KG1 (cell line): Measurements from ENCODE around the gene PAFAH1B2.
"Not testable (repeated sequence)": the region's sequence is repeated elsewhere in the genome, so short reads cannot be mapped to it uniquely, and the experiment has no call there.

ENCODE experiments used
- DNase-seq: peaks from one replicate; lab custom pipeline; 2025; lab: John Stamatoyannopoulos, UW

PAFAH1B2 gene, protein sequence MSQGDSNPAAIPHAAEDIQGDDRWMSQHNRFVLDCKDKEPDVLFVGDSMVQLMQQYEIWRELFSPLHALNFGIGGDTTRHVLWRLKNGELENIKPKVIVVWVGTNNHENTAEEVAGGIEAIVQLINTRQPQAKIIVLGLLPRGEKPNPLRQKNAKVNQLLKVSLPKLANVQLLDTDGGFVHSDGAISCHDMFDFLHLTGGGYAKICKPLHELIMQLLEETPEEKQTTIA

DNA sequence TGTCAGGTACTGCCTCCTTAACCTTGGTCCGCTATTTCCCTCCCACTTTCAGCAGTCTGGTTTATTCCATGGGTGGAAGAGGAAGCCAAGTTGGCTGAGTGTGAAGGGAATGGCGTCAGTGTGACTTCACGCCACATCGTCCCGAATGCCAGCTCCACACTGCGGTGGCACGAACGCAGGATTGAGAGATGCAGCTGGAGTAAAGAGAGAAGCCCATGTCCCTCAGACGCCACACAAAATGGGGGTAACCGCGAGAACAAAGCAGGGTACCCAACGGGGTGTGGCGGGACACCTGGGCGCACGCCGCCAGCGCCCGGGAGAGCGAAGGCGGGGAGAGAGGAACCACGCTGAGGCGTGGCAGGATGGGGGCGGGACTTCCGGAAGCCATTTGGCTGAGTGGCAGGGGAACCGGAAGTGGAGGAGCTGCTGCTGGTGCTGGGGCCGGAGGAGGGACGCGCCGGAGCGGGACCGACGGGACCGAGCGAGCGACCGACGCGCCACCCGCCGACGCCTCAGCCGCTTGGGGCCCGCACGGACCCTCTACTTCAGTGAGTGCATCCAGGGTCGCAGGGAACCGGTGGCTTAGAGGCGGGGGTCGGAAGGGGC lies at the start of gene PAFAH1B2:
Gene PAFAH1B2 (plus strand): TSS at position 417 of the 606 bp plus-strand sequence. CDS start 8,161 bp downstream, outside the sequence.
- DNase-seq, result peak; percentile 99

DNA sequence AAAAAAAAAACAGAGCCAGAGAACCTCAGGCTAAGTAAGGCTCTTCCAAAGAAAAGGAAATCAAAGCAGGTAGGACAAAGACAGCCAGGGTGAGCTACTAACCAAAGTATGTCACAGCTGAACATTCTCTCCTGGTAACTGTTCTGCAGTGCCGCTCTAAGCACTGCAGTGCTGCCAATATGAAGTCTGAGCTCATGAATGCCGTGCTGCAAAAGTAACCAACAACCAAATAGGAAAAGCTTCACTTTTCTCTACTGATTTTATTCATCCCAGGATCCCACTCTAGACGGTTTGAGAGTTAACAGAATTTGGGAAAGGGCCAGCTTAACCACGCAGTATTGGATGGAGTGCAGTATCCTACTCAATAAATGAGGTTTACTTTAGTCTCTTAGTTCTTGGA lies 49.3 kb upstream of the PAFAH1B2 start:
- DNase-seq, result no peak

GRCh38 chr11:117095284-117096161 lies 48.6 kb upstream of the PAFAH1B2 start:
- peak; percentile 31 for DNase-seq

- peak; percentile 73 for DNase-seq
These were observed 47.7 kb upstream of the PAFAH1B2 start for GRCh38 chr11:117096201-117096991.

GRCh38 chr11:117097014-117097388 lies 47.1 kb upstream of the PAFAH1B2 start:
- DNase-seq, result no peak

DNA sequence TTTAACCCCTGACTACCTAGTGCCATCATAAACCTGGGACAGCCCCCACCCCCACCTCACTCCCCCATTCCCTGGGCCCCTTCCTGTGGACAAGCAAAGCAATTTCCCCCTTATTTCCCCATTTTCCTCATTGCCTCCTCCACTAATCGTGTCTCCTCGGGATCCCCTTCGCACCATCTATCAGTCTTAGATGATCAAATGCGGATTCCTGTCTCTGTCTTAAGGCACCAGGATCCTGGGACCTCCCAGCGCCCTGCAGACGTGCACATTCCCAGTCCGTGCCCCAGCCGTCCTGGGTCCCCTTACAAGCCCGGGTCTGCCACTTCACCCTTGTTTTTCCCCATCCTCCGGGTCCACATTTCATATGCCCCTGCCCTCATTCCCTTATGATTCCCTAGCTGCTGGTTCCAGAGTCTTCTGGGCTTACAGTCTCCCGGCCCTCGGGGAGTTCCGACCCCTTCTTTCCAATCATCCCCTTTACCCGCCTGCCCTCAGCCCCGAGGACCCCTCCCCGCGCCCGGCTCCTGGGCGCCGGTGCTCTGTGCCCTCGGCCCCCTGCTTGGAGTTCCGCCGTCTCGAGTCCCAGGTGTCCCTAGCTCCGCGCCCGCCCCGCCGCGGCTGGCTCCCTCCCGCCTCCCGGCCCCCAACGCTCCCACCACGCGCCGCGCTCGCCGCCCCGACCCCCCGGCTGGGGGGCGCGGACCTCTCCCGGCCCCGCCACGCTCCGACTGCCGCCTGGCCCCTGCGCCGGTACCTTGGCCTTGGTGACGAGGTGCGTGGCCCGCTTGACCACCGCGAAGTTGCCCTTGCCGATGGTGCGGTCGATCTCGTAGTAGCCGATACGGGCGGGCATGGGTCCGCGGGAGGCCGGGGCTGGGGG lies 46.5 kb upstream of the PAFAH1B2 start:
- peak; percentile 54 for DNase-seq

GRCh38 chr11:117098269-117099232 lies 45.5 kb upstream of the PAFAH1B2 start, which contains the start of gene SIK3:
Gene SIK3, minus strand, starts transcription at chr11:117098428. Its CDS starts 13 bp downstream, at chr11:117098415.
- peak; percentile 79 for DNase-seq

DNA sequence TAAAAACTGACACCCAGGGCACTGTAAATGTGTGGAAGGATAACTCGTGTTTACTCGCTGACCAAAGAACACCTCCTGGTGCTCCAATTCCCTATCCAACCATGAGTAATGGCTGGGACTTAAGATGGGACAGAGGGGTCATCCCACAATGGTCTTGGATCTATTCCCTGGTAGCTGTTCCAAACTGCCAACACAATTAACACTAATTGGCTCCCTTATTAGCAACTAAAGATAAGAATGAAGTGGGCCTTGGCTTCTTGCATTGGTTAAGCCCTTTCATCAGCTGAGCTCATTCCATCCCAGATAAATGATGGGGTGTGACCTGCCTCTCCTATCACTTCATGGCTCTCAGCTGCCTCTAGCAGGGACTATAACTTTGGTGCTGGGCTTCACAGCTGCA lies 44.4 kb upstream of the PAFAH1B2 start:
- DNase-seq, result no peak

DNA sequence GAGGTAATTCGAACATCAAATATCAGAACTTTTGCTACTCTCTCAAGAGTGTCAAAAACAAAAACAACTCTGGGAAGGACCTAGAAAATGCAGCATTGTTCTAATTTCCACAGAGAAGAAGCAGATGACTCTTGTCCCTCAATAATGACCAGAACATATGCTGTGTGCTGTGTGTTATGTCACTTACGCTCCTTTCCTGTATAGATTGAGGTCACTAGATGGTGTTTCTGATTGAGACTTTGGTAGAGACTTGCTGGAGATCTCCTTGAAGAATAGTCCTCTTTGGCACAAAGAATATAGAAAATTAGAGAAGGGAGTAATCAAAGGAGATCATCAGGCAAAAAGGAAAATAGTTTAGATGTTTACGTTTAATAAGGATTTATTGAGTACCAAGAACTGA lies 43.5 kb upstream of the PAFAH1B2 start:
- DNase-seq, result no peak

GRCh38 chr11:117107701-117108590 lies 36.1 kb upstream of the PAFAH1B2 start:
- no peak for DNase-seq

DNA sequence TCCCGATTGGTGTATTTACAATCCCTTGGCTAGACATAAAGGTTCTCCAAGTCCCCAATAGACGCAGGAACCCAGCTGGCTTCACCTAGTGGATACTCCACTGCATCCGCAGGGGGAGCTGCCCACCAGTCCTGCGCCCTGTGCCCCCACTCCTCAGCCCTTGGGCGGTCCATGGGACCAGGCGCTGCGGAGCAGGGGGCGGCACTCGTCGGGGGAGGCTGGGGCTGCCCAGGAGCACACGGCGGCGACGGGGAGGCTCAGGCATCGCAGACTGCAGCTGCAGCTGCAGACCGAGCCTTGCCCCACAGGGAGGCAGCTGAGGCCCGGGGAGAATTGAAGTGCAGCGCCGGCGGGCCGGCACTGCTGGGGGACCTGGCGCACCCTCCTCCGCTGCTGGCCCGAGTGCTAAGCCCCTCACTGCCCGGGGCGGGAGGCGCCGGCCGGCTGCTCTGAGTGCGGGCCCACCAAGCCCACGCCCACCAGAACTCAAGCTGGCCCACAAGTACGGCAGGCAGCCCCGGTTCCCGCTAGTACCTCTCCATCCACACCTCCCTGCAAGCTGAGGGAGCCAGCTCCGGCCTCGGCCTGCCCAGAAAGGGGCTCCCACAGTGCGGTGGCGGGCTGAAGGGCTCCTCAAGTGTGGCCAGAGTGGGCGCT lies 33.7 kb upstream of the PAFAH1B2 start:
- DNase-seq, result no peak

DNA sequence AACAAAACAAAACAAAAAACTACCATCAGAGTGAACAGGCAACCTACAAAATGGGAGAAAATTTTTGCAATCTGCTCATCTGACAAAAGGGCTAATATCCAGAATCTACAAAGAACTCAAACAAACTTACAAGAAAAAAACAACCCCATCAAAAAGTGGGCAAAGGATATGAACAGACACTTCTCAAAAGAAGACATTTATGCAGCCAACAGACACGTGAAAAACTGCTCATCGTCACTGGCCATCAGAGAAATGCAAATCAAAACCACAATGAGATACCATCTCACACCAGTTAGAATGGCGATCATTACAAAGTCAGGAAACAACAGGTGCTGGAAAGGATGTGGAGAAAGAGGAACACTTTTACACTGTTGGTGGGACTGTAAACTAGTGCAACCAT lies 31.6 kb upstream of the PAFAH1B2 start:
- DNase-seq, result not testable (repeated sequence)

DNA sequence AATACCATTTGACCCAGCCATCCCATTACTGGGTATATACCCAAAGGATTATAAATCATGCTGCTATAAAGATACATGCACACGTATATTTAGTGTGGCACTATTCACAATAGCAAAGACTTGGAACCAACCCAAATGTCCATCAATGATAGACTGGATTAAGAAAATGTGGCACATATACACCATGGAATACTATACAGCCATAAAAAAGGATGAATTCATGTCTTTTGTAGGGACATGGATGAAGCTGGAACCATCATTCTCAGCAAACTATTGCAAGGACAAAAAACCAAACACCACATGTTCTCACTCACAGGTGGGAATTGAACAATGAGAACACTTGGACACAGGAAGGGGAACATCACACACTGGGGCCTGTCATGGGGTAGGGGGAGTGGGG lies 31.1 kb upstream of the PAFAH1B2 start:
- not testable (repeated sequence) for DNase-seq

DNA sequence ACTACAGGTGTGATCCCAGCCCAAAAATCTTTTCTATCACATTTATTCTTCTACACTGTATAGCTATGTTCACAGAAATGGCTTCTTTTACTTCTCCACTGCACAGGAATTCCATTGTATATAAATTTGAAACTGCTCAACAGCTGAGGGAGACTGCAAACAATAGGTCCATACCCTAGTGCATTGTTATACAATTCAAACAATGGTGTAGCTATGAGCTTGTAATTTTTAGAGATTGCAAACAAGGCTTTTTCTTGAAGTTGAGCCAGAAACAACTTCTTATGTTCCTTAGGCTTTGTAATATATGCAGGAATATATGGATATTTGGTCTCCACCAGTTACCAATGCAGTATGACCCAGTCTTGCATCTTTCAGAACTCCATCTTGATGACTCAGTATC lies 26.4 kb upstream of the PAFAH1B2 start:
- no peak for DNase-seq

- no peak for DNase-seq
These were observed 22.9 kb upstream of the PAFAH1B2 start for GRCh38 chr11:117121176-117121575.

- no peak for DNase-seq
These were observed 21.5 kb upstream of the PAFAH1B2 start for GRCh38 chr11:117122556-117122955.

- no peak for DNase-seq
These were observed 17.7 kb upstream of the PAFAH1B2 start for GRCh38 chr11:117126223-117126965.
